Transverse colon (tissue), 4 donors: ENCODE measurements around the gene ZNF213. TPM values are rescaled to one million over a fixed set of nuclear protein-coding genes. Genes with fewer than 3 reads are reported as not detected.

Experiments
- DNase-seq: peaks from one replicate; pipeline ENCODE4 v3.0.0-alpha.2; 2019
- H3K27ac ChIP-seq, 4 donors: fragments of 200-600 bp; sonication (generic); 2 replicates each; pipeline ENCODE4 v1.5.1; 2016 to 2018; ENCODE audit warnings: inconsistent platforms in 4 of 4
- H3K27me3 ChIP-seq: fragments of 200-600 bp; sonication (generic); 2 replicates; pipeline ENCODE4 v1.5.1; 2017; ENCODE audit warnings: inconsistent platforms
- H3K36me3 ChIP-seq, 4 donors: fragments of 200-600 bp; sonication (generic); 2 replicates each; pipeline ENCODE4 v1.5.1; 2017 to 2019; ENCODE audit warnings: inconsistent platforms in 4 of 4
- H3K4me1 ChIP-seq, 4 donors: fragments of 200-600 bp; sonication (generic); 2 replicates each; pipeline ENCODE4 v1.5.1; 2017 to 2020; ENCODE audit warnings: inconsistent platforms in 4 of 4
- H3K4me3 ChIP-seq, 4 donors: fragments of 200-600 bp; sonication (generic); 1 replicate in 1 of 4; 2 replicates in 3 of 4; pipeline versions ENCODE4 v1.5.1 to v1.6.1; 2017 to 2019; ENCODE audit warnings: inconsistent platforms in 4 of 4
- H3K9me3 ChIP-seq, 2 donors: fragments of 200-600 bp; sonication (generic); 2 replicates each; pipeline ENCODE4 v1.5.1; 2017 to 2019; ENCODE audit warnings: inconsistent platforms in 2 of 2
- CTCF ChIP-seq, 5 experiments: fragments of 200-600 bp in 3 of 5; fragments of 450-650 bp in 2 of 5; sonication (generic) in 3 of 5; IDR thresholded peaks; 1 replicate in 2 of 5; 2 replicates in 3 of 5; pipeline ENCODE4 v1.5.1; 2016 to 2017; ENCODE audit warnings: antibody characterized with exemption in 5 of 5, inconsistent platforms in 3 of 5, mild to moderate bottlenecking in 2 of 5, moderate library complexity in 1 of 5
- EP300 ChIP-seq: sonication (generic); formaldehyde crosslinking; IDR thresholded peaks from one replicate; pipeline ENCODE4 v1.6.1; 2017; ENCODE audit warnings: antibody characterized with exemption, low read depth
- POLR2A ChIP-seq: fragments of 450-650 bp; IDR thresholded peaks from one replicate; pipeline ENCODE4 v1.6.1; 2016; ENCODE audit warnings: antibody characterized with exemption, mild to moderate bottlenecking, moderate library complexity
- POLR2AphosphoS5 ChIP-seq, 3 donors: sonication (generic); formaldehyde crosslinking; IDR thresholded peaks; one replicate each; pipeline ENCODE4 v1.6.1; 2016; ENCODE audit warnings: antibody characterized with exemption in 3 of 3
- WGBS, 2 donors: methylation state at CpG; one replicate each; pipeline ENCODE4 v1.1.5; 2018; ENCODE audit warnings: low coverage in 1 of 2; 5-methylcytosine and 5-hydroxymethylcytosine counted together
- in situ Hi-C, 4 donors: fragments of 200-750 bp; cut with MboI; loops; one replicate each; pipeline versions ENCODE4 v1.15.0 to v1.15.1; 2017; ENCODE audit warnings: low sequenced_read_pairs in 3 of 4, low pct_ligation_motif_present in 1 of 4, low pct_unique_long_range_greater_than_20kb in 1 of 4
- intact Hi-C: fragments of 100-400 bp; cut with DNase I; formaldehyde crosslinking; loops from one replicate; pipeline ENCODE4 v1.15.1; 2023; ENCODE audit warnings: low total_unique reads
- total RNA-seq, 4 donors: library from RNA; depleted of rRNA; stranded (reverse); fragments of >200 nt; gene quantifications; one replicate each; pipeline ENCODE4 v1.1.0, GENCODE V29; 2016

ZNF213 gene
- total RNA-seq, 4 donors from 2014 or later: 12.1 to 64.3 (median 16.1) TPM

GRCh38 chr16:3133844-3134243 lies 985 bp upstream of the ZNF213 start:
- in situ Hi-C loops (loop anchor here in 1 of 4 donors (25.0 kb wide), 1 partner anchor 97 kb away; the partner anchor contains the start of genes BICDL2 and MMP25), intact Hi-C loops (no loop called here)
- Histone ChIP-seq H3K36me3 (no peaks in the 10 kb centered on the region), H3K27ac (peak overlapping the region; percentile 96 to 99 (median 99)), H3K27me3 (no peaks in the 10 kb centered on the region), H3K9me3 (no peaks in the 10 kb centered on the region), H3K4me3 (peak overlapping the region; percentile 76 to 99 (median 91)), H3K4me1 (peaks cover 14 to 45% (median 28%) of the 10 kb centered on the region in 4 donors)
- WGBS, 2 donors: 6 to 7% methylated on average over 7 of the region's 7 CpGs
- TF ChIP-seq EP300 (no peak), POLR2A (no peak), POLR2AphosphoS5 (IDR thresholded peaks at IDR 0.05) (no peak), CTCF (IDR thresholded peaks at IDR 0.05) (no peak)
- DNase-seq: no peak

GRCh38 chr16:3135126-3135715 lies 392 bp downstream of the ZNF213 start:
- H3K27me3 ChIP-seq: no peaks in the 10 kb centered on the region
- H3K4me3 ChIP-seq: peak overlapping the region; percentile 76 to 99 (median 92)
- TF ChIP-seq EP300 (no peak), POLR2A (no peak), POLR2AphosphoS5 (IDR thresholded peaks at IDR 0.05) (no peak), CTCF (IDR thresholded peaks at IDR 0.05) (no peak)
- H3K36me3 ChIP-seq: no peaks in the 10 kb centered on the region
- in situ Hi-C loops (loop anchor here in 1 of 4 donors (25.0 kb wide), 1 partner anchor 98 kb away; the partner anchor contains the start of genes BICDL2 and MMP25), intact Hi-C loops (no loop called here)
- WGBS, 2 donors: 0 to 1% methylated on average over 7 to 24 of the region's 43 CpGs
- H3K27ac ChIP-seq: peak overlapping the region; percentile 96 to 99 (median 99)
- DNase-seq: no peak
- peaks cover 9 to 32% (median 19%) of the 10 kb centered on the region in 4 donors for H3K4me1 ChIP-seq
- no peaks in the 10 kb centered on the region for H3K9me3 ChIP-seq

- no peak for DNase-seq
- H3K27ac ChIP-seq: no peak overlapping the region
- WGBS, 2 donors: 98% methylated on average over 13 of the region's 13 CpGs; no CpG with 5 or more reads in 1 of the 2 donors
- H3K4me3 ChIP-seq: no peak overlapping the region
- H3K27me3 ChIP-seq: no peaks in the 10 kb centered on the region
- TF ChIP-seq EP300 (no peak), POLR2A (no peak), CTCF (IDR thresholded peaks at IDR 0.05) (no peak), POLR2AphosphoS5 (IDR thresholded peaks at IDR 0.05) (no peak)
- intact Hi-C loops (no loop called here), in situ Hi-C loops (loop anchor here in 1 of 4 donors (25.0 kb wide), 1 partner anchor 100 kb away; the partner anchor contains the start of genes BICDL2 and MMP25)
- no peaks in the 10 kb centered on the region for H3K9me3 ChIP-seq
- H3K4me1 ChIP-seq: peaks cover 9 to 29% (median 19%) of the 10 kb centered on the region in 4 donors
- peaks cover 0 to 15% (median 2%) of the 10 kb centered on the region in 4 donors for H3K36me3 ChIP-seq
Observed at GRCh38 chr16:3137267-3137666, 2.4 kb downstream of the ZNF213 start.

GRCh38 chr16:3138342-3138741 lies 3.5 kb downstream of the ZNF213 start:
- WGBS, 2 donors: 92% methylated on average over 21 of the region's 21 CpGs; no CpG with 5 or more reads in 1 of the 2 donors
- Histone ChIP-seq H3K4me3 (no peak overlapping the region), H3K9me3 (no peaks in the 10 kb centered on the region), H3K4me1 (peaks cover 9 to 23% (median 17%) of the 10 kb centered on the region in 4 donors), H3K27me3 (no peaks in the 10 kb centered on the region), H3K36me3 (peaks cover 0 to 15% (median 2%) of the 10 kb centered on the region in 4 donors), H3K27ac (no peak overlapping the region)
- TF ChIP-seq POLR2A (no peak), CTCF (IDR thresholded peaks at IDR 0.05) (no peak), EP300 (no peak), POLR2AphosphoS5 (IDR thresholded peaks at IDR 0.05) (no peak)
- no peak for DNase-seq
- in situ Hi-C loops: loop anchor here in 1 of 4 donors (25.0 kb wide), 1 partner anchor 101 kb away; the partner anchor contains the start of genes BICDL2 and MMP25
- intact Hi-C loops: no loop called here
